ENCODE measurements around the gene ANO2.

The ANO2 gene

GRCh38 chr12:5865397-5865796 is 79.7 kb downstream of the ANO2 start:
- no peak overlapping the region for H3K4me2 ChIP-seq (ENCODE audit: low read length)
- no peaks in the 10 kb centered on the region for H3K9me3 ChIP-seq (ENCODE audit: insufficient read depth, low read length)
- H3K27ac ChIP-seq (ENCODE audit: low read length) = no peak overlapping the region
- H4K20me1 ChIP-seq (ENCODE audit: insufficient read depth, low read length) = no peaks in the 10 kb centered on the region
- no peak overlapping the region for H2AFZ ChIP-seq (ENCODE audit: low read depth, low read length)
- no peak overlapping the region for H3K9ac ChIP-seq (ENCODE audit: low read length)
- no peaks in the 10 kb centered on the region for H3K36me3 ChIP-seq (replicated peaks; ENCODE audit: low read depth, low read length)
- H3K27me3 ChIP-seq (ENCODE audit: low read depth, low read length) = 0 out of 2 replicates have a peak, but pooled peaks cover 4% of the 10 kb centered on the region
- TF ChIP-seq EZH2phosphoT487 (IDR thresholded peaks at IDR 0.05; ENCODE audit: low read depth) (no peak), CTCF (IDR thresholded peaks at IDR 0.05; ENCODE audit: low read depth, low read length) (no peak)
- H3K79me2 ChIP-seq (ENCODE audit: low read length) = no peaks in the 10 kb centered on the region
- H3K4me3 ChIP-seq (ENCODE audit: low read length) = no peak overlapping the region
- no peaks in the 10 kb centered on the region for H3K4me1 ChIP-seq (ENCODE audit: low read length)

GRCh38 chr12:5864972-5865371 is 80.1 kb downstream of the ANO2 start:
- Histone ChIP-seq H4K20me1 (ENCODE audit: insufficient read depth, low read length) (no peaks in the 10 kb centered on the region), H3K79me2 (ENCODE audit: low read length) (no peaks in the 10 kb centered on the region), H2AFZ (ENCODE audit: low read depth, low read length) (no peak overlapping the region), H3K27ac (ENCODE audit: low read length) (no peak overlapping the region), H3K27me3 (ENCODE audit: low read depth, low read length) (0 out of 2 replicates have a peak, but pooled peaks cover 2% of the 10 kb centered on the region), H3K9ac (ENCODE audit: low read length) (no peak overlapping the region), H3K9me3 (ENCODE audit: insufficient read depth, low read length) (no peaks in the 10 kb centered on the region), H3K4me2 (ENCODE audit: low read length) (no peak overlapping the region), H3K4me3 (ENCODE audit: low read length) (no peak overlapping the region), H3K4me1 (ENCODE audit: low read length) (no peaks in the 10 kb centered on the region), H3K36me3 (replicated peaks; ENCODE audit: low read depth, low read length) (no peaks in the 10 kb centered on the region)
- TF ChIP-seq EZH2phosphoT487 (IDR thresholded peaks at IDR 0.05; ENCODE audit: low read depth) (no peak), CTCF (IDR thresholded peaks at IDR 0.05; ENCODE audit: low read depth, low read length) (no peak)

- no peaks in the 10 kb centered on the region for H4K20me1 ChIP-seq (ENCODE audit: insufficient read depth, low read length)
- TF ChIP-seq EZH2phosphoT487 (IDR thresholded peaks at IDR 0.05; ENCODE audit: low read depth) (no peak), CTCF (IDR thresholded peaks at IDR 0.05; ENCODE audit: low read depth, low read length) (no peak)
- H3K4me1 ChIP-seq (ENCODE audit: low read length) = no peaks in the 10 kb centered on the region
- H3K27ac ChIP-seq (ENCODE audit: low read length) = no peak overlapping the region
- H3K9me3 ChIP-seq (ENCODE audit: insufficient read depth, low read length) = no peaks in the 10 kb centered on the region
- H3K9ac ChIP-seq (ENCODE audit: low read length) = no peak overlapping the region
- no peaks in the 10 kb centered on the region for H3K27me3 ChIP-seq (ENCODE audit: low read depth, low read length)
- no peaks in the 10 kb centered on the region for H3K36me3 ChIP-seq (replicated peaks; ENCODE audit: low read depth, low read length)
- no peak overlapping the region for H2AFZ ChIP-seq (ENCODE audit: low read depth, low read length)
- no peak overlapping the region for H3K4me2 ChIP-seq (ENCODE audit: low read length)
- H3K79me2 ChIP-seq (ENCODE audit: low read length) = no peaks in the 10 kb centered on the region
- no peak overlapping the region for H3K4me3 ChIP-seq (ENCODE audit: low read length)
Measured at GRCh38 chr12:5864301-5864700, 80.8 kb downstream of the ANO2 start.

GRCh38 chr12:5861416-5861815 is 83.6 kb downstream of the ANO2 start:
- Histone ChIP-seq H3K79me2 (ENCODE audit: low read length) (no peaks in the 10 kb centered on the region), H3K27me3 (ENCODE audit: low read depth, low read length) (peaks cover 5% of the 10 kb centered on the region), H3K4me1 (ENCODE audit: low read length) (no peaks in the 10 kb centered on the region), H3K4me2 (ENCODE audit: low read length) (no peak overlapping the region), H4K20me1 (ENCODE audit: insufficient read depth, low read length) (no peaks in the 10 kb centered on the region), H3K9ac (ENCODE audit: low read length) (no peak overlapping the region), H3K36me3 (replicated peaks; ENCODE audit: low read depth, low read length) (no peaks in the 10 kb centered on the region), H3K9me3 (ENCODE audit: insufficient read depth, low read length) (no peaks in the 10 kb centered on the region), H3K4me3 (ENCODE audit: low read length) (no peak overlapping the region), H2AFZ (ENCODE audit: low read depth, low read length) (no peak overlapping the region), H3K27ac (ENCODE audit: low read length) (no peak overlapping the region)
- no peak for TF ChIP-seq EZH2phosphoT487 (IDR thresholded peaks at IDR 0.05; ENCODE audit: low read depth)

GRCh38 chr12:5856692-5857091 is 88.4 kb downstream of the ANO2 start:
- Histone ChIP-seq H3K79me2 (ENCODE audit: low read length) (no peaks in the 10 kb centered on the region), H3K4me3 (ENCODE audit: low read length) (no peak overlapping the region)

More at GRCh38 chr12:5856692-5857091, 88.4 kb downstream of the ANO2 start:
- no peaks in the 10 kb centered on the region for H4K20me1 ChIP-seq (ENCODE audit: insufficient read depth, low read length)
- H3K27ac ChIP-seq (ENCODE audit: low read length) = no peak overlapping the region
- H2AFZ ChIP-seq (ENCODE audit: low read depth, low read length) = no peak overlapping the region
- no peak overlapping the region for H3K9ac ChIP-seq (ENCODE audit: low read length)
- no peaks in the 10 kb centered on the region for H3K9me3 ChIP-seq (ENCODE audit: insufficient read depth, low read length)
- H3K4me1 ChIP-seq (ENCODE audit: low read length) = no peaks in the 10 kb centered on the region
- peaks cover 24% of the 10 kb centered on the region for H3K27me3 ChIP-seq (ENCODE audit: low read depth, low read length)
- H3K4me2 ChIP-seq (ENCODE audit: low read length) = no peak overlapping the region
- TF ChIP-seq EZH2phosphoT487 (IDR thresholded peaks at IDR 0.05; ENCODE audit: low read depth) (no peak), CTCF (IDR thresholded peaks at IDR 0.05; ENCODE audit: low read depth, low read length) (no peak)
- no peaks in the 10 kb centered on the region for H3K36me3 ChIP-seq (replicated peaks; ENCODE audit: low read depth, low read length)
